Right atrium auricular region (tissue), 2 donors: ENCODE results near the gene SLC22A13. TPM values are rescaled to one million over a fixed set of nuclear protein-coding genes. Genes with fewer than 3 reads are reported as not detected.
A peak's percentile ranks its signal among the peaks of the same experiment; 100 is the strongest.

ENCODE experiments used
- DNase-seq: peaks from one replicate; pipeline ENCODE4 v3.0.0-alpha.2; 2019; ENCODE audit warnings: low spot score
- H3K27ac ChIP-seq, 2 donors: fragments of 200-600 bp; sonication (generic); 1 replicate in 1 of 2; 2 replicates in 1 of 2; pipeline ENCODE4 v1.5.1; 2016 to 2019
- H3K27me3 ChIP-seq, 2 donors: fragments of 200-600 bp; sonication (generic); one replicate each; pipeline versions ENCODE4 v1.5.1 to v1.6.0; 2017 to 2019
- H3K36me3 ChIP-seq: fragments of 200-600 bp; sonication (generic); one replicate; pipeline ENCODE4 v1.5.1; 2016
- H3K4me1 ChIP-seq, 2 donors: fragments of 200-600 bp; sonication (generic); one replicate each; pipeline versions ENCODE4 v1.5.1 to v1.6.0; 2017 to 2019
- H3K4me3 ChIP-seq, 2 donors: fragments of 200-600 bp; sonication (generic); 1 replicate in 1 of 2; 2 replicates in 1 of 2; pipeline ENCODE4 v1.5.1; 2017 to 2019; ENCODE audit warnings: mild to moderate bottlenecking in 1 of 2, moderate library complexity in 1 of 2
- H3K9me3 ChIP-seq, 2 donors: fragments of 200-600 bp; sonication (generic); one replicate each; pipeline ENCODE4 v1.5.1; 2019
- total RNA-seq, 2 donors: library from RNA; depleted of rRNA; stranded (reverse); fragments of >200 nt; gene quantifications; one replicate each; pipeline ENCODE4 v1.1.0, GENCODE V29; 2016
- TF ChIP-seq, protein P1 (sequence below), 2 donors: fragments of 200-600 bp; sonication (generic); IDR thresholded peaks; one replicate each; pipeline ENCODE4 v1.5.1; 2019; ENCODE audit warnings: antibody characterized with exemption in 2 of 2

The SLC22A13 gene
- total RNA-seq, 2 donors from 2014 or later = not detected

DNA sequence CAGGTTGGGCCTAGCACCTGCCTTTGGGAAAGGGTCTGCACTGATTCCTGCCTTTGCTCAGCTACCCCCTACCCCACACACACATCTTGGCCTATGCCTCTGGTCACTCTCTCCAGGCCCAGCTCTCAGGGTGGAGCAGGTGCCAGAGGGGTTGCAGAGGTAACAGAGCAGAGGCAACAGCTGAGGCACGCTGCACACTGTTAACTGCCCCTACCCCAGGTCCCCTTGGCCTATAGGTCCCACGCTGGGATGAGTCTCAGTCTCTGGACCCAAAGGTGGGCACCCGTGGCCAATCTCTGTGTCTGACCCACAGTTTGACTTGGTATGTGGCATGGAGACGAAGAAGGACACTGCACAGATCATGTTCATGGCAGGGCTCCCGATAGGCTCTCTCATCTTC is 41.3 kb downstream of the SLC22A13 start:
- Histone ChIP-seq H3K4me3 (no peak overlapping the region), H3K27ac (no peak overlapping the region), H3K9me3 (no peaks in the 10 kb centered on the region), H3K27me3 (no peaks in the 10 kb centered on the region), H3K36me3 (no peaks in the 10 kb centered on the region), H3K4me1 (no peaks in the 10 kb centered on the region)
- DNase-seq = peak; percentile 34
- TF ChIP-seq, protein P1, sequence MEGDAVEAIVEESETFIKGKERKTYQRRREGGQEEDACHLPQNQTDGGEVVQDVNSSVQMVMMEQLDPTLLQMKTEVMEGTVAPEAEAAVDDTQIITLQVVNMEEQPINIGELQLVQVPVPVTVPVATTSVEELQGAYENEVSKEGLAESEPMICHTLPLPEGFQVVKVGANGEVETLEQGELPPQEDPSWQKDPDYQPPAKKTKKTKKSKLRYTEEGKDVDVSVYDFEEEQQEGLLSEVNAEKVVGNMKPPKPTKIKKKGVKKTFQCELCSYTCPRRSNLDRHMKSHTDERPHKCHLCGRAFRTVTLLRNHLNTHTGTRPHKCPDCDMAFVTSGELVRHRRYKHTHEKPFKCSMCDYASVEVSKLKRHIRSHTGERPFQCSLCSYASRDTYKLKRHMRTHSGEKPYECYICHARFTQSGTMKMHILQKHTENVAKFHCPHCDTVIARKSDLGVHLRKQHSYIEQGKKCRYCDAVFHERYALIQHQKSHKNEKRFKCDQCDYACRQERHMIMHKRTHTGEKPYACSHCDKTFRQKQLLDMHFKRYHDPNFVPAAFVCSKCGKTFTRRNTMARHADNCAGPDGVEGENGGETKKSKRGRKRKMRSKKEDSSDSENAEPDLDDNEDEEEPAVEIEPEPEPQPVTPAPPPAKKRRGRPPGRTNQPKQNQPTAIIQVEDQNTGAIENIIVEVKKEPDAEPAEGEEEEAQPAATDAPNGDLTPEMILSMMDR (IDR thresholded peaks at IDR 0.05) = no peak

DNA sequence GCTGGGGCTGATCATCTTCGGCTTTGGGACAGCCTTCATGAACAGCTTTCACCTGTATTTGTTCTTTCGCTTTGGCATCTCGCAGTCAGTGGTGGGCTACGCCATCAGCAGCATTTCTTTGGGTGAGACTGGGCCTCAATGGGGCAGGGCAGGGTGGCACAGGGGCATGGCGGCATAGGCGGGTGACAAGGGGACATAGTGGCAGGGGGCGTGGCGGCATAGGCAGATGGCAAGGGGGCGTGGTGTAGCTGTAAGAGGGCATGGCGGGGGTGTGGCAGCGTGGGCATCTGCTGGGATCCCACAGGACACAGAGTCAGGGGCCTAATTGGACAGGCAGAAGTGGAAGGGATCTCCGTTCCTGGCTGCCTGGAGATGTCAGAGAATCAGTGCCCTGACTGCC is 42.0 kb downstream of the SLC22A13 start:
- Histone ChIP-seq H3K27ac (no peak overlapping the region), H3K4me3 (no peak overlapping the region), H3K4me1 (no peaks in the 10 kb centered on the region), H3K36me3 (no peaks in the 10 kb centered on the region), H3K27me3 (no peaks in the 10 kb centered on the region), H3K9me3 (no peaks in the 10 kb centered on the region)
- TF ChIP-seq, protein P1 (IDR thresholded peaks at IDR 0.05) = no peak
- DNase-seq = peak; percentile 46

DNA sequence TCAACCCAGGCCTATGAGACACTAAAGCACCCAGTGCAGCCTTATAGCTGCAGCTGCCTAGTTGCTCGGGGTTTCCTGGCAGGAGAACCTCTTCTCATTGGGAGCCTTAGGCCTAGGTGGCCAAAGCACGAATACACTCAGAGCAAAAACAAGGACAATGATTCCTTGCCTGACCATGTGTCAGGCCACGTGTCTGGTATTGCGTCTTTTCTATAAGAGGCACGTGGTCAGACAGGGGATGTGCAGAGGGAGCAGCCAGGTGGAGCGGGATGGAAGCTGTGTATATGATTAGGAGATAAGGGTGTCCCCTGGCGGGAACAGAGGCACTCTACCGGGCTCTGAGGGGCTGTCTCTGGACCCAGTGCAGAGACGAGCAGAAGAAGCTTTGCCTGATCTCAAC is 42.8 kb downstream of the SLC22A13 start:
- H3K4me3 ChIP-seq = no peak overlapping the region
- no peaks in the 10 kb centered on the region for H3K36me3 ChIP-seq
- no peaks in the 10 kb centered on the region for H3K4me1 ChIP-seq
- no peak overlapping the region for H3K27ac ChIP-seq
- H3K9me3 ChIP-seq = no peaks in the 10 kb centered on the region
- TF ChIP-seq, protein P1 (IDR thresholded peaks at IDR 0.05) = no peak
- DNase-seq = no peak
- H3K27me3 ChIP-seq = no peaks in the 10 kb centered on the region

DNA sequence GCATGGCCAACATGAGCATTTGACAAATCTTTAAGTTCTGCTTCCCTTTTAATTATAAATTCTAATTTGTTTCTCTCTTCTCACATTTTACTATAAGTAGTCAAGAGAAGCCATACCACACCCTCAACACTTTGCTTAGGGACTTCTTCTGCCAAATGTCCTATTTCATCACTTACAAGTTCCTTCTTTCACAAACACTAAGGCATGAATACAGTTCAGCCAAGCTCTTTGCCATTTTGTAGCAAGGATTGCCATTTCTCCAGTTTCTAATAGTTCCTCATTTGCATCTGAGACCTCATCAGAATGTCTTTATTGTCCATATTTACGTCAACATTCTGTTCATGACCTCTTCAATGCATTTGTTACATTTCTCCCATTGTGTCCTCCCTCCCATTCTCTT is 45.9 kb downstream of the SLC22A13 start:
- H3K4me1 ChIP-seq = no peaks in the 10 kb centered on the region
- DNase-seq = no peak
- no peaks in the 10 kb centered on the region for H3K27me3 ChIP-seq
- H3K27ac ChIP-seq = no peak overlapping the region
- TF ChIP-seq, protein P1 (IDR thresholded peaks at IDR 0.05) = no peak
- H3K4me3 ChIP-seq = no peak overlapping the region
- H3K36me3 ChIP-seq = no peaks in the 10 kb centered on the region
- H3K9me3 ChIP-seq = no peaks in the 10 kb centered on the region

DNA sequence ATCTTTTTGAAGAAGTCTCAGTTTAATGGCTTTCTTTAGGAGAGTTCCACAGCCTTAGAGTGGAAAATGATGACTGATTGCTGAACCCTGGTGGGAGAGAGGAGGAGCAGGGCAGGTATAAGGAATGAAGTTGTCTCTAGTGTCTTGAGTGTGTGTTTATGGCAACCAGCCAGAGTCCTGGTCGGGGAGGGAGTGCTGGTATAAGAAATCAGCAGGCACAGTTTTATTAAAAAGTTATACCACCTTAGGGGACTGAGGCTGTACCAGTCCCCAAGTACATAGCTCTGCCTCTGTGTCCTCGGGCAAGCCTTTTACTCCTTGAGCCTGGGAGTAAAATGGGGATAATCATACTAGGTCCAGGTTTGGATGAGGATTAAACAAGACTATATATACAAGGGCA is 46.3 kb downstream of the SLC22A13 start:
- DNase-seq = peak; percentile 26
- no peaks in the 10 kb centered on the region for H3K9me3 ChIP-seq
- no peaks in the 10 kb centered on the region for H3K36me3 ChIP-seq
- H3K27me3 ChIP-seq = no peaks in the 10 kb centered on the region
- no peaks in the 10 kb centered on the region for H3K4me1 ChIP-seq
- TF ChIP-seq, protein P1 (IDR thresholded peaks at IDR 0.05) = no peak
- H3K4me3 ChIP-seq = no peak overlapping the region
- H3K27ac ChIP-seq = no peak overlapping the region

DNA sequence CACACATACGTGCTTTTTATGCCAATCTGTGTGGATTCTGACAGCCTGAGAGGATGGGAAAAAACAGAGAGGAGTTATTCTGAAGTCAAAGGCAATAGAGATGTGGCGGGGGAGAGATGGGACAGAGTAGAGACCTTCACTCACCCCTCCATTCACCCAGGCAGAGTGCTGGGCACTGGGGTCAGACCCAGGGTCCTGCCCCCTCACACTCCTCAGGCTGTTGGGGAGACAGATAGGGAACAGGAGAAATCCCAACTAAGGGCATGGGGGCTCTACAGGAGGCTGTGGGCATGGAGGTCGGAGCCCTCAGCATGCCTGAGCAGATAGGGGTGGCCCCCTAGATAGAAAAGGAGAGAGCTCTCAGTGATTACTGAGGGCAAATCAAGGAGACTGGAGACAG is 46.7 kb downstream of the SLC22A13 start:
- Histone ChIP-seq H3K36me3 (no peaks in the 10 kb centered on the region), H3K4me1 (no peaks in the 10 kb centered on the region), H3K4me3 (no peak overlapping the region), H3K27me3 (no peaks in the 10 kb centered on the region), H3K9me3 (no peaks in the 10 kb centered on the region), H3K27ac (no peak overlapping the region)
- no peak for DNase-seq
- TF ChIP-seq, protein P1 (IDR thresholded peaks at IDR 0.05) = no peak
